ENCODE data around the gene REP15.

GRCh38 chr12:27696293-27696652 is at the start of gene REP15:
- TF ChIP-seq, protein P1, sequence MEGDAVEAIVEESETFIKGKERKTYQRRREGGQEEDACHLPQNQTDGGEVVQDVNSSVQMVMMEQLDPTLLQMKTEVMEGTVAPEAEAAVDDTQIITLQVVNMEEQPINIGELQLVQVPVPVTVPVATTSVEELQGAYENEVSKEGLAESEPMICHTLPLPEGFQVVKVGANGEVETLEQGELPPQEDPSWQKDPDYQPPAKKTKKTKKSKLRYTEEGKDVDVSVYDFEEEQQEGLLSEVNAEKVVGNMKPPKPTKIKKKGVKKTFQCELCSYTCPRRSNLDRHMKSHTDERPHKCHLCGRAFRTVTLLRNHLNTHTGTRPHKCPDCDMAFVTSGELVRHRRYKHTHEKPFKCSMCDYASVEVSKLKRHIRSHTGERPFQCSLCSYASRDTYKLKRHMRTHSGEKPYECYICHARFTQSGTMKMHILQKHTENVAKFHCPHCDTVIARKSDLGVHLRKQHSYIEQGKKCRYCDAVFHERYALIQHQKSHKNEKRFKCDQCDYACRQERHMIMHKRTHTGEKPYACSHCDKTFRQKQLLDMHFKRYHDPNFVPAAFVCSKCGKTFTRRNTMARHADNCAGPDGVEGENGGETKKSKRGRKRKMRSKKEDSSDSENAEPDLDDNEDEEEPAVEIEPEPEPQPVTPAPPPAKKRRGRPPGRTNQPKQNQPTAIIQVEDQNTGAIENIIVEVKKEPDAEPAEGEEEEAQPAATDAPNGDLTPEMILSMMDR (IDR thresholded peaks at IDR 0.05): no peak
- TF ChIP-seq ZFX (IDR thresholded peaks at IDR 0.05; ENCODE audit: borderline replicate concordance): no peak
